22Rv1 (cell line): ENCODE data around the gene SPIRE1.

Experiments used
- H3K27ac ChIP-seq: fragments of 450-650 bp; 2 replicates; pipeline ENCODE4 v1.5.1; 2017
- CTCF ChIP-seq: fragments of 450-650 bp; IDR thresholded peaks from 2 replicates; pipeline ENCODE4 v1.5.1; 2017; ENCODE audit warnings: mild to moderate bottlenecking
- ZFX ChIP-seq: fragments of 450-650 bp; IDR thresholded peaks from 2 replicates; pipeline ENCODE4 v1.6.1; 2017; ENCODE audit warnings: antibody characterized with exemption, borderline replicate concordance

Gene SPIRE1

GRCh38 chr18:12657684-12658425 is at the start of gene SPIRE1:
SPIRE1 (minus strand) TSS chr18:12658107; CDS start chr18:12657866, 241 bp downstream.
- peak within 1 kb of the TSS; percentile 63 for H3K27ac ChIP-seq
- TF ChIP-seq CTCF (peak; percentile 25; the same call in 1 of the 2 replicates), ZFX (no peak)

- H3K27ac ChIP-seq: peak overlapping the region; percentile 87
- TF ChIP-seq ZFX: no peak
- no peak for TF ChIP-seq CTCF
Observed at GRCh38 chr18:12703664-12704063, 45.8 kb upstream of the SPIRE1 start.

- no peak for TF ChIP-seq ZFX
- peak overlapping the region; percentile 87 for H3K27ac ChIP-seq
Observed at GRCh38 chr18:12703096-12703567, 45.2 kb upstream of the SPIRE1 start.

DNA sequence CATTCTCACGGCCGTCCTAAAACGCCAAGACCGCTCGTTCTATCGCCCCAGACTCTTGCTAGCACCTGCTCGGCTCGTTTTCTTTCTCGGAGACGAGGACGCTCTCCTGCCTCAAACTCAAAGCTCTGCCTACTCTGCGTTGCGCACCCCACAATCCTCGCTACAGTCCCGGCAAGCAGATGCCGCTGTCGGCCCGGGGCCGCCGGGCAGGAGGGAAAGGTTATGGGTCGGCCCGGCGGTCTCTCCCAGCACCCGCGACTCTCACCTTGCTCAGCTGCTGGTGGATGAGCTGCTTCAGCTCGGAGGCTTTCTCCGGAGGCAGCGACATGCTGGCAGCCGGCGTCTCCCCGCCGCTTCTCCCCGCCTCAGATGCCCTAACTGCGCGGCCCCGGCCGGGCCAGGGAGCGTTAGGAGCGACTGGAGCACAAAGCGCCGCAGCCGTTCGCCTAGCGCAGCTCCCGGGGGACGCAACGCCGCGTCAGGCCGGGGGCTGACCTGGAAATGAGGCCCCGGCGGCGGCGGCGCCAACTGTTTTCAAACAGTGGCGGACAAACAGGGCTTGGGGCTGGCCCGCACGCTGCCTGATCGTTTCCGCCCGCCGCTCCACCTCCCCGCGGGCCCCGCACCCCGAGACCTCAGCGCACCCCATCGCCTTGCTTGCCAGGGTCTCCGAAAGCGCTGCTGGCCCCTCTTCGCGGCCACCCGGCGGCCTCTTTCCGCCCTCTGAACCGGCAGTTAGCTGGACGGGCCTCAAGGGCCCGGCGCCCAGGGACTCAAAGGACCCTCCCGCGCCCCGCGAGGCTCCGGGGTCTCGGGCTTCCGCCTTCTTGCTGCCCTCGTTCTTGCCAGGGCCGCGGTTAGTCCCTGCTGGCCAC is 44.6 kb upstream of the SPIRE1 start, which contains the start of the genes CEP76 and PSMG2:
TSS of gene CEP76 (minus strand) at position 503 of the 875 bp plus-strand sequence. CDS start at position 328, 175 bp downstream.
TSS of gene PSMG2 (plus strand) at position 822 of the 875 bp plus-strand sequence. CDS start 66 bp downstream, outside the sequence.
- peak within 1 kb of the TSS; percentile 87 for H3K27ac ChIP-seq
- TF ChIP-seq CTCF (no peak), ZFX (no peak)

GRCh38 chr18:12701161-12701560 is 43.3 kb upstream of the SPIRE1 start:
- no peak overlapping the region for H3K27ac ChIP-seq
- no peak for TF ChIP-seq CTCF
- no peak for TF ChIP-seq ZFX

DNA sequence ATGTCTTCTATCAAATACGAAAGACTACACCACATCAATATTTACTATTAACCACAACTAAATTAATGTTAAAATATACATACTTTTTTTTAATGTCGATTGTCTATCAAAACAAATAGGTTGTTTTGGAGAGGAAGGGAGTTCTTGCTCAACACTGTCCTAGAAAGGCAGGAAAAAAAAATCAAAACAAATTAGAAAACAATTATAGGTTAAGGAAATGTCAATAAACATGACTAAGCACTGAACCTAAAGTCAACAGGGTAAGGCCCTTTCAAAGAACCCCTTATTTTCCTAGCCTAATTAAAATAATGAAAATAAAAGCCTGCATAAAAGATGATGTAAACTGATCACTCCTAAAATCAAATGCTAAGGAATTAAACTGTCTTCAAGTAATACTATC is 41.8 kb upstream of the SPIRE1 start:
- no peak overlapping the region for H3K27ac ChIP-seq
- no peak for TF ChIP-seq CTCF
- no peak for TF ChIP-seq ZFX

- TF ChIP-seq ZFX (no peak), CTCF (no peak)
Observed at GRCh38 chr18:12694032-12694431, 36.1 kb upstream of the SPIRE1 start.

More at GRCh38 chr18:12694032-12694431, 36.1 kb upstream of the SPIRE1 start:
- H3K27ac ChIP-seq: no peak overlapping the region
